Activated naive CD4-positive, alpha-beta T cell treated with anti-CD3 and anti-CD28 coated beads for 36 hours (primary cell): ENCODE measurements around the gene L3MBTL4. TPM values are rescaled to one million over a fixed set of nuclear protein-coding genes. Genes with fewer than 3 reads are reported as not detected.
"Not testable (repeated sequence)": the region's sequence is repeated elsewhere in the genome, so short reads cannot be mapped to it uniquely, and the experiment has no call there.

Experiments
- CTCF ChIA-PET: fragments of 350-600 bp; sonication (Branson Sonifier 250); formaldehyde crosslinking; loops from one replicate; lab custom pipeline; 2021; ENCODE audit warnings: antibody characterized with exemption; lab: Charles Lee
- DNase-seq: peaks from one replicate; pipeline ENCODE4 v3.0.0-alpha.2; 2020
- H3K27ac Mint-ChIP-seq: one replicate; pipeline ENCODE4 v1.8.0; 2021; ENCODE audit warnings: mild to moderate bottlenecking, mixed read lengths
- H3K27me3 Mint-ChIP-seq: one replicate; pipeline ENCODE4 v1.8.0; 2021; ENCODE audit warnings: low read depth, mixed read lengths
- H3K36me3 Mint-ChIP-seq: one replicate; pipeline ENCODE4 v1.8.0; 2021; ENCODE audit warnings: low read depth, mixed read lengths
- H3K4me1 Mint-ChIP-seq: one replicate; pipeline ENCODE4 v1.8.0; 2021; ENCODE audit warnings: low read depth, mixed read lengths
- H3K4me3 Mint-ChIP-seq: one replicate; pipeline ENCODE4 v1.8.0; 2021; ENCODE audit warnings: mild to moderate bottlenecking, moderate library complexity, mixed read lengths
- H3K9me3 Mint-ChIP-seq: one replicate; pipeline ENCODE4 v1.8.0; 2021; ENCODE audit warnings: mixed read lengths
- intact Hi-C: fragments of 100-400 bp; cut with micrococcal nuclease; formaldehyde crosslinking; loops from one replicate; pipeline ENCODE4 v1.15.1; 2023
- total RNA-seq, 2 experiments: library from RNA; stranded (reverse); gene quantifications; one replicate each; pipeline ENCODE4 v1.2.3, GENCODE V29; 2021

The L3MBTL4 gene
- total RNA-seq, 2 experiments from 2014 or later = 0.05 to 0.10 TPM

DNA sequence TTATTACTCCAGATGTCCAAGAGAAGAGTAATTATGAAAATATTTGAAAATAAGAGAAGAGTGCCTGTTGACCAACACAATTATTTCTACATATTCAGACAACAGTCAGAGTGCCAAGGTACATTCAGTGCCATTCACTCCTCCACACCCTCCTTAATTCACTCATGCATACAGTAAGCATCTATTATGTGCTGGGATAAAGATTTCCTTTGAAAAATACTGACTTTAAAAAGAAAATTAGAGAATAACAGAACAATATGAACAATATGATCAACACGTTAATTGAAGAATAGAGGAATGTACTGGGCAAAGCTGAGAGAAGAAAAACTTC lies 203.6 kb downstream of the L3MBTL4 start:
- H3K36me3 Mint-ChIP-seq = no peaks in the 10 kb centered on the region
- H3K9me3 Mint-ChIP-seq = no peaks in the 10 kb centered on the region
- no peaks in the 10 kb centered on the region for H3K4me1 Mint-ChIP-seq
- no peak overlapping the region for H3K27ac Mint-ChIP-seq
- DNase-seq = no peak
- CTCF ChIA-PET = no interaction called here
- H3K27me3 Mint-ChIP-seq = peaks cover 6% of the 10 kb centered on the region
- intact Hi-C loops = no loop called here
- no peak overlapping the region for H3K4me3 Mint-ChIP-seq

DNA sequence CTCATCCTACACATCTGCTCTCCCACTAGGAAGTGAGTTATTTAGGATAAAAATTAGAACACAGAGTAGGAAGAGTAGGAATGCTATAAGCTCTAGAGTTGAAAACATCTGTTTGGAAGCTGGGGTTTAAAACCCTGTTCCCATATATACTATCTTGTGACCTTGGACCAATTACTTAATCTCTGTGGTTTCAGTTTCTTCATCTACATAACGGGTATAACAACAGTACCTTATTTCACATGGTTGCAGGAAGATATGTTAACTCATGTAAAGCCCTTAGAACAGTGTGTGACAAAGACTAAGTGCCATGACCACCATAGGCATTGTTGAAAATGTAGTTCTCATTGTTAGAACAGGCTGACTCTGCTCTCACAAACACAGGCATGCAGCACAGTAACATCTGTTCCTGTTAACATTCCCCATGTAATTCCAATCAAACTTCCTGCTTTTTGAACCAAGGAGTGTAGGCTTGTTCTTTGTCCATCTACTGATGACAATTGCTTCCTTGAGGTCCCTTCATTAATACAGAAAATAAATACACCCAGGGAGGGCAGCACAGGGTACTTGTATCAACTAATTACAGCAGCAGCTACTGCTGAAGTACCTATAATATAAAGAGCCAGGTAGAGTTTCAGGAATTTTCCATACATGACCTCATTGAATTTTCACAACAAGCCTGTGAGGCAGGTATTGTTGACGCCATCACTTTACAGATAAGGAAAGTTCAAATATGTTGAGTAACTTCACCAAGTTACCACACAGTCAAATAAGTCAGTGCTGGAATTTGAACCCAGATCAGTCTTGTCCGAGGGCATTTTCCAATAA lies 204.2 kb downstream of the L3MBTL4 start:
- no peaks in the 10 kb centered on the region for H3K9me3 Mint-ChIP-seq
- CTCF ChIA-PET = no interaction called here
- no peaks in the 10 kb centered on the region for H3K4me1 Mint-ChIP-seq
- H3K27ac Mint-ChIP-seq = no peak overlapping the region
- intact Hi-C loops = no loop called here
- H3K36me3 Mint-ChIP-seq = no peaks in the 10 kb centered on the region
- no peak for DNase-seq
- peaks cover 6% of the 10 kb centered on the region for H3K27me3 Mint-ChIP-seq
- no peak overlapping the region for H3K4me3 Mint-ChIP-seq

DNA sequence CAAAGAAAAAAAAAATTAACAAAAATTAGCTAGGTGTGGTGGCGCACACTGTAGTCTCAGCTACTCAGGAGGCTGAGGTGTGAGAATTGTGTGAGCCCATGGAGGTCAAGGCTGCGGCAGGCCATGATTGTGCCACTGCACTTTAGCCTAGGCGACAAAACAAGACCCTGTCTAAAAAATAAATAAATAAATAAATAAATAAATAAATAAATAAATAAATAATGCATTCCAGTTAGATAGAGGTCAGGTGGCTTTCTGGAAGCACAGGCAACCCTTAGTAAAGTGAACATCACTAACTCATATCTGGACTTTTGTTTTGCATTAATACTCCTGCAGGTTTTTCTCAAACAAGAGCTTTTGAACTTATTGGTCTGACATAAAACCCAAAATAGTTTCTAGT lies 206.8 kb downstream of the L3MBTL4 start:
- peaks cover 6% of the 10 kb centered on the region for H3K27me3 Mint-ChIP-seq
- CTCF ChIA-PET = no interaction called here

DNA sequence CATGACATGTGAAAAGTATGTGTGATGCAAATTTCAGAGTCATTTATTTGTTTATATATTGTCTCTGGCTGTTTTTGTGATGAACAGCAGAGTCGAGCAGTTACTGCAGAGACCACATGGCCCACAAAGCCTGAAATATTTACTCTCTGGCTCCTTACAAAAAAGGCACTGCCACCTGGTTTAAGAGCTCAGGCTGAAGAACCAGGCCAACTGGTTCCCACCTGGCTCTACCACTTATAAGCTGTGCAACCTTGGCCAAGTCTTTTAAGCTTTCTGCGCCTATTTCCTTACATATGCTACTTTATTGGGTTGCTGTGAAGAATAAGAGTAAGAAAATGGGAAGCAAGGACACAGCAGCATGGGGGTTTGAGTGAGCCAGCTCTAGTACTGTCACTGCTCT lies 207.6 kb downstream of the L3MBTL4 start:
- intact Hi-C loops = no loop called here
- Mint-ChIP-seq H3K27ac (no peak overlapping the region), H3K4me1 (no peaks in the 10 kb centered on the region), H3K4me3 (no peak overlapping the region), H3K9me3 (no peaks in the 10 kb centered on the region), H3K36me3 (no peaks in the 10 kb centered on the region), H3K27me3 (peaks cover 6% of the 10 kb centered on the region)
- CTCF ChIA-PET = no interaction called here
- DNase-seq = no peak

More for the DNA sequence above, 206.8 kb downstream of the L3MBTL4 start:
- DNase-seq = no peak
- H3K27ac Mint-ChIP-seq = no peak overlapping the region
- H3K4me3 Mint-ChIP-seq = no peak overlapping the region
- intact Hi-C loops = no loop called here
- no peaks in the 10 kb centered on the region for H3K36me3 Mint-ChIP-seq
- H3K9me3 Mint-ChIP-seq = no peaks in the 10 kb centered on the region
- no peaks in the 10 kb centered on the region for H3K4me1 Mint-ChIP-seq

- intact Hi-C loops = no loop called here
- Mint-ChIP-seq H3K9me3 (no peaks in the 10 kb centered on the region), H3K27me3 (peaks cover 6% of the 10 kb centered on the region), H3K4me1 (no peaks in the 10 kb centered on the region), H3K27ac (no peak overlapping the region), H3K36me3 (no peaks in the 10 kb centered on the region), H3K4me3 (no peak overlapping the region)
- CTCF ChIA-PET = no interaction called here
- no peak for DNase-seq
Observed at GRCh38 chr18:6205706-6206105, 209.0 kb downstream of the L3MBTL4 start.

GRCh38 chr18:6204476-6204875 lies 210.2 kb downstream of the L3MBTL4 start:
- H3K27me3 Mint-ChIP-seq = peaks cover 6% of the 10 kb centered on the region
- no peak overlapping the region for H3K27ac Mint-ChIP-seq
- no peaks in the 10 kb centered on the region for H3K4me1 Mint-ChIP-seq
- H3K9me3 Mint-ChIP-seq = no peaks in the 10 kb centered on the region
- CTCF ChIA-PET = no interaction called here
- DNase-seq = no peak
- H3K36me3 Mint-ChIP-seq = no peaks in the 10 kb centered on the region
- intact Hi-C loops = no loop called here
- H3K4me3 Mint-ChIP-seq = no peak overlapping the region

DNA sequence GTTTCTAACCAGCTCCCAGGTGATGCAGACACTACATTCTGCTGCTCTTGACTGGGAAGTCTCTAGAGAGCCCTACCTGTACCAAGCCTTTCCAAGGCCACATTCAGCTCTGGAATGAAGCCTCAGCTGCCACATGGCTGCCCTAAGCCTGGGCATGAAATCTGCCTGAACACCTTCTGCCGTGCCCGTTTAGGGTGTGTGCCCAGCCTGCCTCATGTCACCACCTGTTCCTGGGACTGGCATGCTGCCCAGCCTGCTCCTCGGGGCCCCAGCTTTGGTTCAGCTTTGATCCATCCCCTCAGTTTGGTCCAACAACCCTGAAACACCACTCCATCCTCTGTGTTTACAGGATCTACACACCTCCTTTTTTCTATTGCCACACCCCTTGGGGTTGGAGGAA lies 210.9 kb downstream of the L3MBTL4 start:
- no peak for DNase-seq
- Mint-ChIP-seq H3K27me3 (peaks cover 3% of the 10 kb centered on the region), H3K9me3 (no peaks in the 10 kb centered on the region), H3K4me1 (no peaks in the 10 kb centered on the region), H3K4me3 (no peak overlapping the region), H3K27ac (no peak overlapping the region), H3K36me3 (no peaks in the 10 kb centered on the region)
- intact Hi-C loops = no loop called here
- CTCF ChIA-PET = no interaction called here

DNA sequence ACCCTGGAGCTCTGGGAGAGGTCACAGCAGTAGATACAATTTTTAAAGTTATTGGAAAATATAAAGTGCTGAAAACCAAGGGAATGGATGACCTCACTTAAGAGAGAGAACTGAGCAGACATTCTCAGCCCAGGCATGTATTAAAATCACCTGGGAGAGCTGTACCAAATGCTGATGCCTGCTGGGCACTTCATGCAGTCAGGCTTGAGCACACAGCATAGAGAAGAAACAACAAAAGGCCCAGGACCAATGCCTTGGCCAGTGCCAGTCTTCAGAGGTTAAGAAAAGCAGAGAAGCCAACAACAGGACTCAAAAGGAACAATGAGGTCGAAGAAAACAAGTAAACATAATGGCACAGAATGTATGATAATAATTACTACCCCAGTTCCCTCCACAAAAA lies 211.8 kb downstream of the L3MBTL4 start:
- Mint-ChIP-seq H3K4me3 (no peak overlapping the region), H3K4me1 (no peaks in the 10 kb centered on the region), H3K27me3 (peaks cover 5% of the 10 kb centered on the region), H3K27ac (no peak overlapping the region), H3K36me3 (no peaks in the 10 kb centered on the region), H3K9me3 (no peaks in the 10 kb centered on the region)
- intact Hi-C loops = no loop called here
- CTCF ChIA-PET = no interaction called here
- DNase-seq = no peak

- Mint-ChIP-seq H3K27ac (no peak overlapping the region), H3K27me3 (peaks cover 4% of the 10 kb centered on the region), H3K36me3 (no peaks in the 10 kb centered on the region), H3K9me3 (no peaks in the 10 kb centered on the region), H3K4me3 (no peak overlapping the region), H3K4me1 (no peaks in the 10 kb centered on the region)
- no peak for DNase-seq
- CTCF ChIA-PET = no interaction called here
- intact Hi-C loops = no loop called here
Observed at GRCh38 chr18:6200204-6200774, 214.4 kb downstream of the L3MBTL4 start.

- CTCF ChIA-PET = no interaction called here
- Mint-ChIP-seq H3K4me1 (no peaks in the 10 kb centered on the region), H3K4me3 (no peak overlapping the region), H3K36me3 (no peaks in the 10 kb centered on the region), H3K27me3 (peaks cover 4% of the 10 kb centered on the region), H3K27ac (no peak overlapping the region), H3K9me3 (no peaks in the 10 kb centered on the region)
- intact Hi-C loops = no loop called here
- DNase-seq = no peak
Observed at GRCh38 chr18:6199777-6200176, 214.9 kb downstream of the L3MBTL4 start.

- no peak for DNase-seq
- H3K4me3 Mint-ChIP-seq = no peak overlapping the region
- H3K36me3 Mint-ChIP-seq = no peaks in the 10 kb centered on the region
- H3K27ac Mint-ChIP-seq = no peak overlapping the region
- no peaks in the 10 kb centered on the region for H3K9me3 Mint-ChIP-seq
- CTCF ChIA-PET = no interaction called here
- intact Hi-C loops = no loop called here
- peaks cover 4% of the 10 kb centered on the region for H3K27me3 Mint-ChIP-seq
- H3K4me1 Mint-ChIP-seq = no peaks in the 10 kb centered on the region
Observed at GRCh38 chr18:6198585-6198984, 216.1 kb downstream of the L3MBTL4 start.

- no peaks in the 10 kb centered on the region for H3K36me3 Mint-ChIP-seq
- no peak overlapping the region for H3K27ac Mint-ChIP-seq
- H3K9me3 Mint-ChIP-seq = no peaks in the 10 kb centered on the region
- CTCF ChIA-PET = no interaction called here
- H3K27me3 Mint-ChIP-seq = peaks cover 4% of the 10 kb centered on the region
- intact Hi-C loops = no loop called here
- DNase-seq = no peak
- no peak overlapping the region for H3K4me3 Mint-ChIP-seq
- no peaks in the 10 kb centered on the region for H3K4me1 Mint-ChIP-seq
Observed at GRCh38 chr18:6194640-6195039, 220.1 kb downstream of the L3MBTL4 start.

DNA sequence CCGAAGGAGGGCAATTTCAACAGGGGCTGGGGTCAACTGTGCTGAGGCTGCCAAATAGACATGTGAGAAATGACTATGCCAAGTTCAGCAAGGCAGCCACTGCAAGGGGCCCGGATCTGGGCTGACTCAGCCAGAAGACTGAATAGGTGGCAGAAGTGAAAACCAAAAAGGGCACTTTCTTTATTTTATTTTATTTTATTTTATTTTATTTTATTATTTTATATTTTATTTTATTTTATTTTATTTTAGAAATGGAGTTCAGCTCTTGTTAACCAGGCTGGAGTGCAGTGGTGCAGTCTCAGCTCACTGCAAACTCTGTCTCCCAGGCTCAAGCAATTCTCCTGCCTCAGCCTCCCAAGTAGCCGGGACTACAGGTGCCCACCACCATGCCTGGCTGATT lies 228.9 kb downstream of the L3MBTL4 start:
- H3K27me3 Mint-ChIP-seq, CTCF ChIA-PET, H3K4me3 Mint-ChIP-seq: not testable (repeated sequence)

More for the DNA sequence above, 228.9 kb downstream of the L3MBTL4 start:
- H3K4me1 Mint-ChIP-seq, DNase-seq, H3K36me3 Mint-ChIP-seq, H3K27ac Mint-ChIP-seq, intact Hi-C loops, H3K9me3 Mint-ChIP-seq: not testable (repeated sequence)
